Measurements from ENCODE around the gene DTNB.

The DTNB gene

GRCh38 chr2:25349397-25349796 is 324.0 kb downstream of the DTNB start:
- H3K4me3 ChIP-seq (replicated peaks; ENCODE audit: insufficient read depth, low read length) = no peak overlapping the region
- TF ChIP-seq CTCF (IDR thresholded peaks at IDR 0.05; ENCODE audit: insufficient read depth, low read length) (no peak), POLR2AphosphoS5 (IDR thresholded peaks at IDR 0.05; ENCODE audit: low read depth) (no peak), SPI1 (IDR thresholded peaks at IDR 0.05; ENCODE audit: borderline replicate concordance, low read depth) (no peak), GABPA (IDR thresholded peaks at IDR 0.05; ENCODE audit: low read depth) (no peak), REST (IDR thresholded peaks at IDR 0.05; ENCODE audit: insufficient replicate concordance, low read depth) (no peak)
- no peak for DNase-seq (ENCODE audit: low read depth in 1 of 2, low spot score in 1 of 2)
- H3K27ac ChIP-seq (replicated peaks) = no peak overlapping the region
- no peaks in the 10 kb centered on the region for H3K27me3 ChIP-seq (ENCODE audit: insufficient read depth, poor library complexity, severe bottlenecking)

GRCh38 chr2:25347846-25348245 is 325.5 kb downstream of the DTNB start:
- H3K27ac ChIP-seq (replicated peaks) = no peak overlapping the region

More at GRCh38 chr2:25347846-25348245, 325.5 kb downstream of the DTNB start:
- no peak overlapping the region for H3K4me3 ChIP-seq (replicated peaks; ENCODE audit: insufficient read depth, low read length)
- DNase-seq (ENCODE audit: low read depth in 1 of 2, low spot score in 1 of 2) = no peak
- no peaks in the 10 kb centered on the region for H3K27me3 ChIP-seq (ENCODE audit: insufficient read depth, poor library complexity, severe bottlenecking)
- TF ChIP-seq GABPA (IDR thresholded peaks at IDR 0.05; ENCODE audit: low read depth) (no peak), SPI1 (IDR thresholded peaks at IDR 0.05; ENCODE audit: borderline replicate concordance, low read depth) (no peak), CTCF (IDR thresholded peaks at IDR 0.05; ENCODE audit: insufficient read depth, low read length) (no peak), POLR2AphosphoS5 (IDR thresholded peaks at IDR 0.05; ENCODE audit: low read depth) (no peak), REST (IDR thresholded peaks at IDR 0.05; ENCODE audit: insufficient replicate concordance, low read depth) (no peak)
